Tibial nerve (tissue), 4 donors: ENCODE data around the gene DHX57.

Source experiments
- EP300 ChIP-seq, 2 donors: sonication (generic); formaldehyde crosslinking; IDR thresholded peaks; one replicate each; pipeline ENCODE4 v1.6.1; 2017; ENCODE audit warnings: antibody characterized with exemption in 2 of 2, mild to moderate bottlenecking in 1 of 2
- POLR2A ChIP-seq, 2 donors: fragments of 450-650 bp; IDR thresholded peaks; one replicate each; pipeline ENCODE4 v1.6.1; 2017; ENCODE audit warnings: antibody characterized with exemption in 2 of 2, mild to moderate bottlenecking in 2 of 2, moderate library complexity in 2 of 2
- TF ChIP-seq, protein P1 (sequence below), 5 experiments: fragments of 200-600 bp in 3 of 5; fragments of 450-650 bp in 2 of 5; sonication (generic) in 3 of 5; IDR thresholded peaks; one replicate each; pipeline ENCODE4 v1.5.1; 2016 to 2019; ENCODE audit warnings: antibody characterized with exemption in 5 of 5, mild to moderate bottlenecking in 3 of 5, moderate library complexity in 2 of 5

DNA sequence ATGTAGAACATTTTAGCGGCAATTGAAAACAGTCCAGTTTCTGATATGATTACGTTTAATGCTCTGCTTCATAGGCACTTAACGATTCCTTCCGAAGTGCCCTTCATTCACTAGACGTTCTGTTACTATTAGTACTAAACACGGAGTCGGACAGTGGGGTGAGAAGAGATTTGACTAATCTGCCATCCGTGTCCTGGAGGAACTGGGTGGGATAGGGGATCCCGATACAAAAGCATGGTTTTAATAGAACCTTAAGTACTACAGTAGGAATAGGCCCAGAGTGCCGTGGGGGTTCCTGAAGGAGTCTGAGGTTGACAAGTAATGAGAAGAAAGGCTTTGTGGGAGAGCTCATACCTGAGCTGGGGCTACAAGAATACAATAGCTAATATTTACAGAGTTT is 673 bp upstream of the DHX57 start:
- TF ChIP-seq, protein P1, sequence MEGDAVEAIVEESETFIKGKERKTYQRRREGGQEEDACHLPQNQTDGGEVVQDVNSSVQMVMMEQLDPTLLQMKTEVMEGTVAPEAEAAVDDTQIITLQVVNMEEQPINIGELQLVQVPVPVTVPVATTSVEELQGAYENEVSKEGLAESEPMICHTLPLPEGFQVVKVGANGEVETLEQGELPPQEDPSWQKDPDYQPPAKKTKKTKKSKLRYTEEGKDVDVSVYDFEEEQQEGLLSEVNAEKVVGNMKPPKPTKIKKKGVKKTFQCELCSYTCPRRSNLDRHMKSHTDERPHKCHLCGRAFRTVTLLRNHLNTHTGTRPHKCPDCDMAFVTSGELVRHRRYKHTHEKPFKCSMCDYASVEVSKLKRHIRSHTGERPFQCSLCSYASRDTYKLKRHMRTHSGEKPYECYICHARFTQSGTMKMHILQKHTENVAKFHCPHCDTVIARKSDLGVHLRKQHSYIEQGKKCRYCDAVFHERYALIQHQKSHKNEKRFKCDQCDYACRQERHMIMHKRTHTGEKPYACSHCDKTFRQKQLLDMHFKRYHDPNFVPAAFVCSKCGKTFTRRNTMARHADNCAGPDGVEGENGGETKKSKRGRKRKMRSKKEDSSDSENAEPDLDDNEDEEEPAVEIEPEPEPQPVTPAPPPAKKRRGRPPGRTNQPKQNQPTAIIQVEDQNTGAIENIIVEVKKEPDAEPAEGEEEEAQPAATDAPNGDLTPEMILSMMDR (IDR thresholded peaks at IDR 0.05) = no peak
- TF ChIP-seq POLR2A (IDR thresholded peaks at IDR 0.05) (no peak), EP300 (IDR thresholded peaks at IDR 0.05) (no peak)
